Mesodermal cell (in vitro differentiated cells): Measurements from ENCODE around the gene PCSK6.

Experiments
- H3K27ac ChIP-seq: 2 replicates; pipeline ENCODE4 v1.7.0; 2013; ENCODE audit warnings: mild to moderate bottlenecking, low read depth, low read length, moderate library complexity; ENCODE audit not compliant: severe bottlenecking
- H3K36me3 ChIP-seq: 2 replicates; pipeline ENCODE4 v1.7.1; 2013; ENCODE audit warnings: mild to moderate bottlenecking, low read length, moderate library complexity; ENCODE audit not compliant: control insufficient read depth, insufficient read depth
- H3K4me1 ChIP-seq: one replicate; pipeline ENCODE4 v1.7.1; 2013; ENCODE audit warnings: mild to moderate bottlenecking, low read length; ENCODE audit not compliant: insufficient read depth, control insufficient read depth, poor library complexity, severe bottlenecking
- H3K4me3 ChIP-seq: 2 replicates; pipeline ENCODE4 v1.7.0; 2013; ENCODE audit warnings: low read length, control low read depth, mild to moderate bottlenecking; ENCODE audit not compliant: insufficient read depth, poor library complexity, severe bottlenecking; ENCODE audit errors: extremely low read depth
- H3K9me3 ChIP-seq: 2 replicates; pipeline ENCODE4 v1.7.1; 2013; ENCODE audit warnings: mild to moderate bottlenecking, low read length, moderate library complexity; ENCODE audit not compliant: control insufficient read depth
- WGBS, 2 experiments: methylation state at CpG; one replicate each; pipeline ENCODE4 v1.1.5; 2013; ENCODE audit warnings: missing lambda C conversion rate in 2 of 2; ENCODE audit not compliant: insufficient coverage in 2 of 2; 5-methylcytosine and 5-hydroxymethylcytosine counted together

The PCSK6 gene

DNA sequence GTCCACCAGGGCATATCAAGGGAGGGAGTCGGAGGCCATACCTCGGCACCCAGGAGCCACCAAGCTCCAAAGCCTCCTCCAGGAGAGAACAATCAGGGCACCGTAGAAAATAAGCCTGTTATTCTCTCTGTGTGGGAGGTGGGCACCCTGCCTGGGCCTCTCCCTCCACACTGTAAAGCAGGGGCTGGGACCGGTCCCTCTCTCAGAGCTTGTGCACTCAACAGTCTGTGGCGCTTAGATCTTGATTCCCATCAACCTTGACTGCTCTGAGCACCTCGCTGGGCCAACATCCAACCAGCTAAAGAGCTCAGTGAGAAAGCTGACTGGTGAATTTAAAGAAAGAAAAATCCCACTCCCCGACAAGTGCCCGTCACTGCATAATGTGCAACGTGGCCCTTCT, 53.0 kb downstream of the PCSK6 start:
- H3K4me3 ChIP-seq, result no peak overlapping the region
- H3K4me1 ChIP-seq, result peaks cover 3% of the 10 kb centered on the region
- no peak overlapping the region for H3K27ac ChIP-seq
- no peaks in the 10 kb centered on the region for H3K9me3 ChIP-seq
- WGBS, 2 experiments, result 91 to 98% methylated on average over 8 to 9 of the region's 9 CpGs
- H3K36me3 ChIP-seq, result no peaks in the 10 kb centered on the region

GRCh38 chr15:101435761-101436160, 53.7 kb downstream of the PCSK6 start:
- H3K4me3 ChIP-seq, result no peak overlapping the region
- peaks cover 3% of the 10 kb centered on the region for H3K4me1 ChIP-seq
- no peak overlapping the region for H3K27ac ChIP-seq
- H3K36me3 ChIP-seq, result no peaks in the 10 kb centered on the region
- no peaks in the 10 kb centered on the region for H3K9me3 ChIP-seq
- WGBS, 2 experiments, result 81 to 83% methylated on average over 5 of the region's 7 CpGs

DNA sequence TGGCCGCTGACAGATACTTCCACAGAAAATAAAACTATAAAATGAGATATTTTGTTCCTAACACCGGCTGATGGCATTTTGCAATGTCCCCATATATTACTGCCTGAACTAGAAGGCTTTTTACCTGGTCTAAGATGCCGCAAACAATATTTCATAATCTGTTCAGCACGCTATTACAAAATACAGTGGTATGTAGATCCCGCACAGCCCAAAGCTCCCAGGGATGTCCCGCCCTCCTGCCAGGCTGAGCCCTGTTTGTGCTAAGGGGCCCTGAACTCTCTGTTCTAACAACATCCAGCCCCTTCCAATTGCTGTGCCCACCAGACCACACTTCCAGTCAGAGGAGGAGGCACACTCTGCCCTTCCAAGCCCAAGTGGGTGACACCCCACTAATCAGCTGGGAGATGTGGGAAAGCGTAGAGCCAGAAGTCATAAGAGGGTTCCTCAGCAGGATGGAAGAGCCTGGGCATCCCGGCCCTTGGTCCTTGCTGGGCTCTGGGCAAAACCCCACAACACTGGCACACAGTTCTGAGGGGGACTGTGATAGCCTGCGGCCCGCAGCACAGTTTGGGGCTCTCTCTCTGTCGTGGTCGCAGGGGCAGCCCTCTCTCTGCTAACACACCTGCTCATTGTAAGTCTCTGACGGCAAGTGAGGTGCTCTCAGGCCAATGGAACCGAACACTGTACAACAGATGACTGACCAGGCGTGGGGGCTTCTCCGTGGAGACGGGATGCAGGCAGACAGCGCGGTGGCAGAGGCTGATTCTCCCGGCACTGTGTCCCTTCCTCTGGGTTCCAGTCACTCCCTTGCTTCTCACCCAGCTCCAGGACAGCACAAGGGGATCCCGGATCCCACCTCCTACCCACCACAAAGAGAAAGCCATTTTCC, 55.2 kb downstream of the PCSK6 start:
- Histone ChIP-seq H3K4me3 (no peak overlapping the region), H3K9me3 (no peaks in the 10 kb centered on the region), H3K36me3 (no peaks in the 10 kb centered on the region), H3K27ac (no peak overlapping the region), H3K4me1 (peaks cover 4% of the 10 kb centered on the region)
- 89 to 90% methylated on average over 14 to 18 of the region's 21 CpGs for WGBS, 2 experiments

GRCh38 chr15:101433396-101433795, 56.1 kb downstream of the PCSK6 start:
- H3K36me3 ChIP-seq, result no peaks in the 10 kb centered on the region
- H3K4me3 ChIP-seq, result no peak overlapping the region
- no peak overlapping the region for H3K27ac ChIP-seq
- WGBS, 2 experiments, result 70 to 92% methylated on average over 3 to 5 of the region's 7 CpGs
- no peaks in the 10 kb centered on the region for H3K9me3 ChIP-seq
- peaks cover 7% of the 10 kb centered on the region for H3K4me1 ChIP-seq

GRCh38 chr15:101432982-101433381, 56.5 kb downstream of the PCSK6 start:
- Histone ChIP-seq H3K4me3 (no peak overlapping the region), H3K9me3 (no peaks in the 10 kb centered on the region), H3K4me1 (peaks cover 7% of the 10 kb centered on the region), H3K36me3 (no peaks in the 10 kb centered on the region), H3K27ac (no peak overlapping the region)
- 88 to 100% methylated on average over 2 of the region's 3 CpGs for WGBS, 2 experiments

- no peak overlapping the region for H3K4me3 ChIP-seq
- H3K36me3 ChIP-seq, result no peaks in the 10 kb centered on the region
- H3K9me3 ChIP-seq, result no peaks in the 10 kb centered on the region
- WGBS, 2 experiments, result 90% methylated on average over 3 of the region's 6 CpGs; no CpG with 5 or more reads in 1 of the 2 experiments
- peaks cover 7% of the 10 kb centered on the region for H3K4me1 ChIP-seq
- no peak overlapping the region for H3K27ac ChIP-seq
Measured at GRCh38 chr15:101431748-101432147, 57.8 kb downstream of the PCSK6 start.

DNA sequence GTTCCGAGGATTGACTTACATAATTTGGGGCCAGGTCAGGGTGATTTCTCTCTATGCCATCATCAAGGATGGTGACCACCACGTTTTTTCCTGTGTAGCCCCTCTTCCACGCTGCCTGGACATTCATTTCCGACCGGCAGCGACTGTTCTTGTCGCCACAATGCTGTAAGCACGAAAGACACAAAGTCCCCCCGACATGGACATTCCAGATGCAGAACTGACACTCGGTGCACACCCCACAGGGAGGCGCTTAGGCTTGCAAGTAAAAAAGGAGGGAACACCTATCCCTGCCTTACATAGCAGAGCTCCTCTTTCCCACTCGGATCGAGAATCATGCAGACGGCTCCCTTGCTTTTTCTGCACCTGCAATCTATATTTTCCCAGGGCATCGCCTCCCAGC, 58.2 kb downstream of the PCSK6 start:
- WGBS, 2 experiments, result 88 to 93% methylated on average over 15 of the region's 15 CpGs
- Histone ChIP-seq H3K9me3 (no peaks in the 10 kb centered on the region), H3K36me3 (no peaks in the 10 kb centered on the region), H3K27ac (no peak overlapping the region), H3K4me1 (peaks cover 7% of the 10 kb centered on the region), H3K4me3 (no peak overlapping the region)

DNA sequence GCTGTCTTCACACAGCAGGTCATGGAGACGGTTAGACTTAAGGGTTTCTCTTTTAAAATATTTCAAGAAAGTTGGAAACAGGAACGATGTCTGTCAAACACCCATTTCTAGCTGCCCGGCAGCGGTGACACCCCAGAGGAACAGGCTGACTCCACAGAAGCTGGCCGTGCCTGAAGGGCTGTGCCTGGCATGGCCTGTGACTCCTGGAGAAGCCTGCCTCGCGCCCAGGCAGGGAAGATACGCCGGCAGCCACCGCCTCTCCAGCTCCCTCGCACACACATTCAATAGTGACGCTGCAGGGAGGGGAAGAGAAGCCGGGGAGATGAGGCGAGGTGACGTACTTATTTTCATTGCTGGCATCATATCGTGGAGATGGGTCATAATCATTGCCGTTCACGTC, 59.9 kb downstream of the PCSK6 start:
- H3K4me3 ChIP-seq, result no peak overlapping the region
- no peak overlapping the region for H3K27ac ChIP-seq
- no peaks in the 10 kb centered on the region for H3K36me3 ChIP-seq
- peaks cover 5% of the 10 kb centered on the region for H3K4me1 ChIP-seq
- no peaks in the 10 kb centered on the region for H3K9me3 ChIP-seq
- 94 to 96% methylated on average over 14 to 17 of the region's 18 CpGs for WGBS, 2 experiments

- Histone ChIP-seq H3K4me1 (peaks cover 5% of the 10 kb centered on the region), H3K4me3 (no peak overlapping the region), H3K9me3 (no peaks in the 10 kb centered on the region), H3K36me3 (no peaks in the 10 kb centered on the region), H3K27ac (no peak overlapping the region)
- WGBS, 2 experiments, result 73 to 97% methylated on average over 7 of the region's 8 CpGs
Measured at GRCh38 chr15:101429191-101429590, 60.3 kb downstream of the PCSK6 start.

GRCh38 chr15:101428758-101429157, 60.7 kb downstream of the PCSK6 start:
- H3K27ac ChIP-seq, result no peak overlapping the region
- 92 to 96% methylated on average over 6 to 7 of the region's 12 CpGs for WGBS, 2 experiments
- H3K36me3 ChIP-seq, result no peaks in the 10 kb centered on the region
- no peaks in the 10 kb centered on the region for H3K9me3 ChIP-seq
- peaks cover 5% of the 10 kb centered on the region for H3K4me1 ChIP-seq
- no peak overlapping the region for H3K4me3 ChIP-seq
